K562 (cell line): Measurements from ENCODE around the gene SLC39A5. TPM values are rescaled to one million over a fixed set of nuclear protein-coding genes. Genes with fewer than 3 reads are reported as not detected.

Experiments
- ATAC-seq: fragments of 200-7000 bp; cut with Tn5 transposase; 3 replicates; pipeline ENCODE4 v1.9.1; 2020; ENCODE audit warnings: moderate library complexity
- BruUV-seq: library from RNA; stranded (reverse); fragments of 400-500 nt; replicated peaks from 2 replicates; lab custom pipeline; 2021; lab: Mats Ljungman, UMichigan
- CTCF ChIA-PET: fragments of 300-600 bp; formaldehyde crosslinking; extraction: SDS; loops from one replicate; lab custom pipeline; 2021; ENCODE audit warnings: low intra/inter-chr PET ratio; lab: Yijun Ruan, JAX
- POLR2A ChIA-PET: fragments of 300-600, 350-650 bp; sonication (Branson Sonifier 250); formaldehyde crosslinking; extraction: SDS; loops from one replicate; lab custom pipeline; 2021; ENCODE audit warnings: antibody characterized with exemption, inconsistent platforms; lab: Yijun Ruan, JAX
- DNase-seq, 4 experiments: peaks; one replicate each; pipeline versions ENCODE4 v3.0.0 to v3.0.0-alpha.2; 2011 to 2018; ENCODE audit warnings: low spot score in 3 of 4, mixed read lengths in 3 of 4; ENCODE audit errors: extremely low read depth in 1 of 4
- FAIRE-seq: peaks from 2 replicates; lab custom pipeline; 2011; peaks lifted over from hg19 to GRCh38; lab: Jason Lieb, UNC
- H2AFZ ChIP-seq: 2 replicates; pipeline ENCODE4 v1.6.0; 2011; ENCODE audit warnings: low read depth, low read length, control low read depth, inconsistent platforms
- H3K27ac ChIP-seq: fragments of 200-600 bp; 3 replicates; pipeline ENCODE4 v1.8.0; 2011; ENCODE audit warnings: low read depth, mild to moderate bottlenecking, control low read depth, inconsistent platforms, low read length, moderate library complexity, mixed read lengths; ENCODE audit errors: extremely low read depth
- H3K27me3 ChIP-seq, 2 experiments: fragments of 300-600 bp in 1 of 2; 2 replicates in 1 of 2; 3 replicates in 1 of 2; pipeline versions ENCODE4 v1.6.0 to v1.8.0; 2011; ENCODE audit warnings: inconsistent platforms in 2 of 2, low read length in 2 of 2, mild to moderate bottlenecking in 1 of 2, mixed read lengths in 1 of 2, moderate library complexity in 1 of 2; ENCODE audit not compliant: control insufficient read depth in 2 of 2, insufficient read depth in 2 of 2
- H3K36me3 ChIP-seq: fragments of 300-600 bp; 3 replicates; pipeline ENCODE4 v1.8.0; 2011; ENCODE audit warnings: mild to moderate bottlenecking, low read length, inconsistent platforms; ENCODE audit not compliant: control insufficient read depth, insufficient read depth
- H3K4me1 ChIP-seq, 2 experiments: fragments of 200-600 bp in 1 of 2; replicated peaks in 1 of 2; 2 replicates in 1 of 2; 3 replicates in 1 of 2; pipeline versions ENCODE4 v1.5.1 to v1.8.0; 2011; ENCODE audit warnings: inconsistent platforms in 2 of 2, low read length in 2 of 2, mild to moderate bottlenecking in 1 of 2, mixed read lengths in 1 of 2, moderate library complexity in 1 of 2; ENCODE audit not compliant: control insufficient read depth in 2 of 2, insufficient read depth in 2 of 2
- H3K4me2 ChIP-seq: 2 replicates; pipeline ENCODE4 v1.6.1; 2011; ENCODE audit warnings: low read length, control low read depth, inconsistent platforms, mixed read lengths; ENCODE audit not compliant: insufficient read depth
- H3K4me3 ChIP-seq: fragments of 200-600 bp; sonication (generic), shearing (Covaris generic); 2 replicates; pipeline ENCODE4 v1.5.1; 2016; ENCODE audit warnings: control low read depth, inconsistent platforms
- H3K79me2 ChIP-seq: fragments of 200-600 bp; 3 replicates; pipeline ENCODE4 v1.8.0; 2011; ENCODE audit warnings: low read length, inconsistent platforms; ENCODE audit not compliant: control insufficient read depth, insufficient read depth
- H3K9ac ChIP-seq, 2 experiments: 2 replicates each; pipeline versions ENCODE4 v1.6.0 to v1.6.1; 2011; ENCODE audit warnings: low read depth in 2 of 2, low read length in 2 of 2, control low read depth in 1 of 2, inconsistent platforms in 1 of 2, mild to moderate bottlenecking in 1 of 2, mixed read lengths in 1 of 2; ENCODE audit not compliant: insufficient read depth in 1 of 2
- H3K9me1 ChIP-seq: one replicate; pipeline ENCODE4 v1.6.0; 2011; ENCODE audit warnings: inconsistent platforms, mild to moderate bottlenecking, low read length, moderate library complexity; ENCODE audit not compliant: control insufficient read depth, insufficient read depth
- H3K9me3 ChIP-seq: replicated peaks from 2 replicates; pipeline ENCODE4 v1.5.1; 2011; ENCODE audit warnings: low read depth, low read length, inconsistent platforms; ENCODE audit not compliant: control insufficient read depth, insufficient read depth
- H4K20me1 ChIP-seq: replicated peaks from 2 replicates; pipeline ENCODE4 v1.6.1; 2011; ENCODE audit warnings: low read length, inconsistent platforms, mixed read lengths; ENCODE audit not compliant: control insufficient read depth, insufficient read depth
- BRD4 ChIP-seq: fragments of 200-600 bp; sonication (generic); IDR thresholded peaks from 2 replicates; pipeline ENCODE4 v1.6.1; 2017; ENCODE audit warnings: inconsistent platforms
- ESRRA ChIP-seq: fragments of 450-650 bp; IDR thresholded peaks from 2 replicates; pipeline ENCODE4 v1.6.1; 2014; ENCODE audit warnings: low read depth, mild to moderate bottlenecking, moderate library complexity, borderline replicate concordance
- FOXK2 ChIP-seq, 2 experiments: fragments of 450-650 bp; IDR thresholded peaks in 1 of 2; conservative IDR thresholded peaks in 1 of 2; 2 replicates each; pipeline ENCODE4 v1.6.1; 2016; ENCODE audit warnings: low read depth in 2 of 2, mild to moderate bottlenecking in 1 of 2
- ID3 ChIP-seq, 2 experiments: fragments of 250-450 bp in 1 of 2; fragments of 450-650 bp in 1 of 2; sonication (Bioruptor Pico) in 1 of 2; IDR thresholded peaks; 2 replicates each; pipeline versions ENCODE4 v1.6.1 to v1.8.0; 2016 to 2021; ENCODE audit warnings: mild to moderate bottlenecking in 2 of 2, moderate library complexity in 2 of 2, missing compliant biosample characterization in 1 of 2, missing genetic modification characterization in 1 of 2
- MTA1 ChIP-seq: fragments of 450-650 bp; IDR thresholded peaks from 2 replicates; pipeline ENCODE4 v1.6.1; 2017; ENCODE audit warnings: borderline replicate concordance
- NR2C1 ChIP-seq, 2 experiments: fragments of 450-650 bp; IDR thresholded peaks; 2 replicates each; pipeline ENCODE4 v1.6.1; 2017; ENCODE audit warnings: mild to moderate bottlenecking in 2 of 2, antibody characterized with exemption in 1 of 2, inconsistent platforms in 1 of 2, missing compliant biosample characterization in 1 of 2, missing genetic modification characterization in 1 of 2
- NR2C2 ChIP-seq, 2 experiments: fragments of 200-800 bp in 1 of 2; sonication (Bioruptor generic) in 1 of 2; sonication (generic) in 1 of 2; formaldehyde crosslinking in 1 of 2; IDR thresholded peaks; 2 replicates each; pipeline versions ENCODE4 v1.6.1 to v1.8.0; 2016 to 2022; ENCODE audit warnings: mild to moderate bottlenecking in 1 of 2, missing compliant biosample characterization in 1 of 2, missing genetic modification characterization in 1 of 2, missing genetic modification reagents in 1 of 2
- POLR2H ChIP-seq: IDR thresholded peaks from 2 replicates; pipeline ENCODE4 v1.6.1; 2016; ENCODE audit warnings: missing genetic modification characterization, low read depth, mild to moderate bottlenecking, control low read depth, missing compliant biosample characterization, moderate library complexity
- POU5F1 ChIP-seq: fragments of 150-350 bp; IDR thresholded peaks from 2 replicates; pipeline ENCODE4 v1.6.1; 2014; ENCODE audit warnings: borderline replicate concordance, low read length, low read depth, mild to moderate bottlenecking; ENCODE audit not compliant: partially characterized antibody
- RBFOX2 ChIP-seq: fragments of 200-400 bp; formaldehyde crosslinking; IDR thresholded peaks from 2 replicates; pipeline ENCODE4 v1.6.1; 2017; ENCODE audit warnings: low read depth, mild to moderate bottlenecking, low read length, moderate library complexity
- RNF2 ChIP-seq: sonication (generic); IDR thresholded peaks from 2 replicates; pipeline ENCODE4 v1.6.1; 2016
- SNAPC5 ChIP-seq: fragments of 250-450 bp; sonication (Bioruptor Pico); IDR thresholded peaks from 2 replicates; pipeline ENCODE4 v1.8.0; 2021; ENCODE audit warnings: moderate library complexity, mild to moderate bottlenecking, inconsistent platforms
- THAP7 ChIP-seq: fragments of 250-450 bp; sonication (Bioruptor Pico); IDR thresholded peaks from 2 replicates; pipeline ENCODE4 v1.5.0; 2021
- VEZF1 ChIP-seq: fragments of 200-800 bp; sonication (Bioruptor generic); IDR thresholded peaks from 2 replicates; pipeline ENCODE4 v1.6.1; 2017; ENCODE audit warnings: missing genetic modification characterization, missing compliant biosample characterization
- YBX1 ChIP-seq: fragments of 450-650 bp; IDR thresholded peaks from 2 replicates; pipeline ENCODE4 v1.7.1; 2016; ENCODE audit warnings: mild to moderate bottlenecking
- ZBTB9 ChIP-seq: fragments of 450-650 bp; formaldehyde crosslinking; IDR thresholded peaks from 2 replicates; pipeline ENCODE4 v1.4.0; 2020; ENCODE audit warnings: mild to moderate bottlenecking, moderate library complexity
- ZC3H4 ChIP-seq: sonication (generic); formaldehyde crosslinking; IDR thresholded peaks from 2 replicates; pipeline ENCODE4 v1.9.0; 2021; ENCODE audit warnings: missing genetic modification reagents, borderline replicate concordance
- ZFP36 ChIP-seq: fragments of 150-350 bp; IDR thresholded peaks from 2 replicates; pipeline ENCODE4 v1.6.1; 2018; ENCODE audit warnings: low read length, low read depth; ENCODE audit not compliant: partially characterized antibody
- WGBS: fragments of 100-300 bp; shearing (Covaris generic); methylation state at CpG from one replicate; pipeline ENCODE4 v1.1.6; 2016; ENCODE audit warnings: low coverage, mixed read lengths; ENCODE audit not compliant: insufficient coverage; ENCODE audit errors: missing lambda C conversion rate; 5-methylcytosine and 5-hydroxymethylcytosine counted together
- in situ Hi-C: fragments of 300-500 bp; cut with MboI; formaldehyde crosslinking; loops from 4 replicates; pipeline ENCODE4 v1.15.0; 2018; ENCODE audit warnings: inconsistent platforms, mixed read lengths
- intact Hi-C: fragments of 100-400 bp; cut with micrococcal nuclease; formaldehyde crosslinking; loops from 2 replicates; pipeline ENCODE4 v1.14.2; 2022
- polyA plus RNA-seq, 8 experiments: library from polyadenylated mRNA; depleted of rRNA in 4 of 8; stranded (reverse) in 5 of 8; unstranded in 3 of 8; fragments of >200 nt; fragmentation: Nextera tagmentation in 2 of 8; fragmentation: Illumina TruSeq in 1 of 8; extraction: Ambion mirVana in 2 of 8; extraction: Trizol in 1 of 8; gene quantifications; 2 replicates each; pipeline versions ENCODE4 v1.2.1 to v1.2.3, GENCODE V29; 2011 to 2014; ENCODE audit warnings: inconsistent platforms in 1 of 8, missing spikeins in 1 of 8
- total RNA-seq, 7 experiments: library from RNA; depleted of rRNA in 6 of 7; stranded (reverse); fragments of >200 nt in 6 of 7; fragmentation: Illumina TruSeq in 2 of 7; extraction: Trizol in 2 of 7; gene quantifications; 2 replicates each; pipeline versions ENCODE4 v1.2.1 to v1.2.3, GENCODE V29; 2011 to 2021; ENCODE audit warnings: low replicate concordance in 1 of 7

Gene SLC39A5
- total and polyA plus RNA-seq, 9 of the 15 experiments (the other 6 are each of a cell fraction or from before 2014, with no cell fraction given) = 0.08 to 0.10 TPM; not detected in 7

- ATAC-seq (peak; percentile 9), DNase-seq (no peak), FAIRE-seq (no peak)
- Histone ChIP-seq H3K4me1 (peaks cover 2 to 25% of the 10 kb centered on the region in 2 experiments; a peak in 3 of 5 replicates), H3K9me1 (no peaks in the 10 kb centered on the region), H3K36me3 (peaks cover 27% of the 10 kb centered on the region), H3K9me3 (no peaks in the 10 kb centered on the region), H3K9ac (no peak overlapping the region), H3K27ac (peak overlapping the region; percentile 37; the same call in 1 of the 3 replicates), H3K4me2 (no peak overlapping the region), H3K4me3 (no peak overlapping the region), H3K27me3 (no peaks in the 10 kb centered on the region), H3K79me2 (no peaks in the 10 kb centered on the region), H4K20me1 (no peaks in the 10 kb centered on the region), H2AFZ (peak overlapping the region; percentile 4)
- intact Hi-C loops (no loop called here), in situ Hi-C loops (no loop called here)
- 5% methylated on average over 1 of the region's 1 CpG for WGBS
- ChIA-PET POLR2A (interaction anchor here (0.9 to 2.8 kb wide), 5 partner anchors 13 to 114 kb away, joined by 3 to 13 read pairs (median 5); partner anchors contain the start of genes CNPY2, RNF41 and SMARCC2), CTCF (no interaction called here)
- no TSS peak for BruUV-seq
- TF ChIP-seq ZFP36 (no peak), SNAPC5 (CRISPR knock-in tag) (no peak), BRD4 (no peak), MTA1 (0 out of 2 replicates have a peak, but pooled peaks have one; percentile 43), ZC3H4 (CRISPR knock-in tag) (no peak), POLR2H (tag) (0 out of 2 replicates have a peak, but pooled peaks have one; percentile 37), NR2C2 (CRISPR knock-in tag; IDR thresholded peaks at IDR 0.05) (no peak), NR2C2 (tag; IDR thresholded peaks at IDR 0.05) (peak; percentile 97), YBX1 (no peak), ZBTB9 (no peak), RNF2 (no peak), THAP7 (CRISPR knock-in tag) (no peak), POU5F1 (no peak), FOXK2 (conservative IDR thresholded peaks at IDR 0.05 in 1 of 2, IDR thresholded peaks at IDR 0.05 in 1 of 2; ENCODE audit: low read depth in 2 of 2) (peak; percentile 48 to 80; a peak in 3 of 4 replicates), NR2C1 (IDR thresholded peaks at IDR 0.05) (peak; percentile 97), NR2C1 (tag; IDR thresholded peaks at IDR 0.05) (peak; percentile 97), RBFOX2 (no peak), VEZF1 (CRISPR knock-in tag) (peak; percentile 24; the same call in 1 of the 2 replicates), ID3 (CRISPR knock-in tag; IDR thresholded peaks at IDR 0.05) (no peak), ID3 (tag; IDR thresholded peaks at IDR 0.05) (no peak), ESRRA (peak; percentile 62)
These were observed 27.5 kb upstream of the SLC39A5 start for GRCh38 chr12:56202366-56202765.
